DOHH2 (cell line): ENCODE measurements around the gene ST3GAL4.

Source experiments
- CTCF ChIP-seq: fragments of 200-600 bp; sonication (generic); IDR thresholded peaks from one replicate; pipeline ENCODE4 v1.5.1; 2014; ENCODE audit warnings: antibody characterized with exemption, mild to moderate bottlenecking, low read depth, low read length; ENCODE audit not compliant: poor library complexity, severe bottlenecking
- EZH2phosphoT487 ChIP-seq: fragments of 200-600 bp; sonication (generic); IDR thresholded peaks from 2 replicates; pipeline ENCODE4 v1.6.1; 2017; ENCODE audit warnings: borderline replicate concordance, mild to moderate bottlenecking, antibody characterized with exemption, low read length, moderate library complexity, mixed read lengths

GRCh38 chr11:126450198-126450597 is 94.7 kb downstream of the ST3GAL4 start:
- TF ChIP-seq CTCF, result no peak
- TF ChIP-seq EZH2phosphoT487, result no peak
